Panc1 (cell line): Measurements from ENCODE around the gene SYP. TPM values are rescaled to one million over a fixed set of nuclear protein-coding genes. Genes with fewer than 3 reads are reported as not detected.

ENCODE experiments used
- ATAC-seq: fragments of 200-7000 bp; cut with Tn5 transposase; 2 replicates; pipeline ENCODE4 v1.9.1; 2020; ENCODE audit warnings: mild to moderate bottlenecking, moderate library complexity
- BruUV-seq: library from RNA; stranded (reverse); fragments of 400-500 nt; replicated peaks from 2 replicates; lab custom pipeline; 2021; lab: Mats Ljungman, UMichigan
- CTCF ChIA-PET: fragments of 300-600 bp; sonication (Branson Sonifier 250); formaldehyde crosslinking; loops from one replicate; lab custom pipeline; 2022; ENCODE audit warnings: antibody characterized with exemption; lab: Charles Lee
- POLR2A ChIA-PET: fragments of 300-600 bp; sonication (Branson Sonifier 250); formaldehyde crosslinking; loops from one replicate; lab custom pipeline; 2022; ENCODE audit warnings: antibody characterized with exemption; lab: Charles Lee
- DNase-seq: peaks from one replicate; pipeline ENCODE4 v3.0.0-alpha.2; 2010; ENCODE audit warnings: low read depth, low spot score
- H3K27ac ChIP-seq: 2 replicates; pipeline ENCODE4 v1.5.1; 2011; ENCODE audit warnings: mild to moderate bottlenecking, low read length, inconsistent platforms
- H3K27me3 ChIP-seq: fragments of 200-500 bp; sonication (Bioruptor generic); 2 replicates; pipeline ENCODE4 v1.6.0; 2014; ENCODE audit warnings: low read length, inconsistent platforms; ENCODE audit not compliant: control insufficient read depth, insufficient read depth
- H3K36me3 ChIP-seq: fragments of 200-500 bp; sonication (Bioruptor generic); 2 replicates; pipeline ENCODE4 v1.5.1; 2014; ENCODE audit warnings: inconsistent platforms, mild to moderate bottlenecking, low read length, moderate library complexity; ENCODE audit not compliant: control insufficient read depth, insufficient read depth
- H3K4me1 ChIP-seq: 2 replicates; pipeline ENCODE4 v1.5.1; 2011; ENCODE audit warnings: inconsistent platforms, mild to moderate bottlenecking, low read length, moderate library complexity; ENCODE audit not compliant: control insufficient read depth, insufficient read depth
- H3K4me3 ChIP-seq, 2 experiments: 2 replicates each; pipeline ENCODE4 v1.5.1; 2011 to 2012; ENCODE audit warnings: low read depth in 2 of 2, low read length in 2 of 2, mild to moderate bottlenecking in 2 of 2, inconsistent platforms in 1 of 2, moderate library complexity in 1 of 2
- H3K9me3 ChIP-seq: fragments of 200-500 bp; sonication (Bioruptor generic); 2 replicates; pipeline ENCODE4 v1.5.1; 2014; ENCODE audit warnings: low read depth, mild to moderate bottlenecking, inconsistent platforms, low read length, moderate library complexity; ENCODE audit not compliant: control insufficient read depth, insufficient read depth
- POLR2AphosphoS5 ChIP-seq: IDR thresholded peaks from 2 replicates; pipeline ENCODE4 v1.6.1; 2012; ENCODE audit warnings: mild to moderate bottlenecking, low read depth, low read length, moderate library complexity
- SIN3A ChIP-seq: IDR thresholded peaks from 2 replicates; pipeline ENCODE4 v1.6.1; 2012; ENCODE audit warnings: low read depth, mild to moderate bottlenecking, low read length, moderate library complexity, borderline replicate concordance; ENCODE audit not compliant: insufficient read depth
- TCF7L2 ChIP-seq: IDR thresholded peaks from 2 replicates; pipeline ENCODE4 v1.6.1; 2011; ENCODE audit warnings: mild to moderate bottlenecking, low read depth, low read length, inconsistent platforms
- in situ Hi-C: cut with HindIII; loops from 2 replicates; pipeline ENCODE4 v1.10.0; 2016; ENCODE audit warnings: low sequenced_read_pairs, low pct_unique_long_range_greater_than_20kb
- intact Hi-C: fragments of 100-400 bp; cut with micrococcal nuclease; formaldehyde crosslinking; loops from one replicate; pipeline ENCODE4 v1.10.0; 2022; ENCODE audit not compliant: unreplicated experiment
- total RNA-seq: library from RNA; stranded (reverse); gene quantifications from one replicate; pipeline ENCODE4 v1.2.1, GENCODE V29; 2021; ENCODE audit not compliant: unreplicated experiment
- TF ChIP-seq, protein P1 (sequence below), 2 experiments: IDR thresholded peaks; 2 replicates each; pipeline ENCODE4 v1.6.1; 2011 to 2012; ENCODE audit warnings: low read depth in 2 of 2, control low read depth in 1 of 2, low read length in 1 of 2, mild to moderate bottlenecking in 1 of 2, moderate library complexity in 1 of 2; ENCODE audit not compliant: insufficient read depth in 1 of 2
- TF ChIP-seq, protein P2 (sequence below): fragments of 450-650 bp; IDR thresholded peaks from 2 replicates; pipeline ENCODE4 v1.5.1; 2017; ENCODE audit warnings: mild to moderate bottlenecking

Gene SYP
- total RNA-seq, 1 experiment from 2014 or later: 12.4 TPM

DNA sequence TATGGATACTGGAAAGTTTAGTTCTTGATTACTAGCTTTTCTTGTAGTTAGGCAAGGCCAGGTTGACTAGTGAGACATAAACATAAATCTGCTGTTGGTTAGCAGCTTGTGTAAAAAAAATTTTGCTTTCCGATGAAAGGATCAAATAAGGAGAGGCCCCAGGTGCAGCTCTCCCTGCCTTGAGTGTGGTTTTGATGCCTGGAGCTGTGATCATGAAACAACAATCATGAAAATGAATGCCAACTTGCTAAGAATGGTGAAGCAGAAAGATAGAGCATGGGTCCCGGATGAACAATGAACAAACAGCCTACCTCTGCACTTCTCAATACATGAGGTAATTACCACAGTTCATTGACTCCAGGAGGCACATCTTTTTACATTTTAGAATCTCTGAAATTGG lies 14.4 kb upstream of the SYP start:
- POLR2A ChIA-PET: no interaction called here
- no peak for ATAC-seq

DNA sequence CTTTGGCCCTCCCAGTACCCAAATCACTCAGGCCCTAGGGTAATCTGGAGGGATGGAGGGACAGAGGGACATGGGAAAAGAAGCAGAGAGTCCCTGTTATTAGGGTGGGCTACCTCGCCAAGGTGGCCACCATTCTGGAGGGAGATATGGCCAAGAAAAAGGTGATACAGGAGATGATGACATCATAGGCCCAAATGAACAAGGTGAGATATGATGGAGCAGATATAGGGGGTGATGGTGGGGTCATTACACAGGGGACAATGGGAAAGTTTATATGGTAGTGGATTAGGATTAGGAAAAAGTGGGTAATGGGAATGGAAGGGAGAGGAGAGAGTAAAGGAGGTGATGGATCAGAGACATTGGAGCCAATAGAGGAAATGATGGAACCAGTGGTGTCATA lies 12.9 kb upstream of the SYP start:
- BruUV-seq: no TSS peak
- no peak overlapping the region for H3K4me3 ChIP-seq
- TF ChIP-seq, protein P1, sequence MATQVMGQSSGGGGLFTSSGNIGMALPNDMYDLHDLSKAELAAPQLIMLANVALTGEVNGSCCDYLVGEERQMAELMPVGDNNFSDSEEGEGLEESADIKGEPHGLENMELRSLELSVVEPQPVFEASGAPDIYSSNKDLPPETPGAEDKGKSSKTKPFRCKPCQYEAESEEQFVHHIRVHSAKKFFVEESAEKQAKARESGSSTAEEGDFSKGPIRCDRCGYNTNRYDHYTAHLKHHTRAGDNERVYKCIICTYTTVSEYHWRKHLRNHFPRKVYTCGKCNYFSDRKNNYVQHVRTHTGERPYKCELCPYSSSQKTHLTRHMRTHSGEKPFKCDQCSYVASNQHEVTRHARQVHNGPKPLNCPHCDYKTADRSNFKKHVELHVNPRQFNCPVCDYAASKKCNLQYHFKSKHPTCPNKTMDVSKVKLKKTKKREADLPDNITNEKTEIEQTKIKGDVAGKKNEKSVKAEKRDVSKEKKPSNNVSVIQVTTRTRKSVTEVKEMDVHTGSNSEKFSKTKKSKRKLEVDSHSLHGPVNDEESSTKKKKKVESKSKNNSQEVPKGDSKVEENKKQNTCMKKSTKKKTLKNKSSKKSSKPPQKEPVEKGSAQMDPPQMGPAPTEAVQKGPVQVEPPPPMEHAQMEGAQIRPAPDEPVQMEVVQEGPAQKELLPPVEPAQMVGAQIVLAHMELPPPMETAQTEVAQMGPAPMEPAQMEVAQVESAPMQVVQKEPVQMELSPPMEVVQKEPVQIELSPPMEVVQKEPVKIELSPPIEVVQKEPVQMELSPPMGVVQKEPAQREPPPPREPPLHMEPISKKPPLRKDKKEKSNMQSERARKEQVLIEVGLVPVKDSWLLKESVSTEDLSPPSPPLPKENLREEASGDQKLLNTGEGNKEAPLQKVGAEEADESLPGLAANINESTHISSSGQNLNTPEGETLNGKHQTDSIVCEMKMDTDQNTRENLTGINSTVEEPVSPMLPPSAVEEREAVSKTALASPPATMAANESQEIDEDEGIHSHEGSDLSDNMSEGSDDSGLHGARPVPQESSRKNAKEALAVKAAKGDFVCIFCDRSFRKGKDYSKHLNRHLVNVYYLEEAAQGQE (IDR thresholded peaks at IDR 0.05; ENCODE audit: insufficient read depth in 1 of 2, low read depth in 2 of 2, low read length in 1 of 2): no peak
- no peak overlapping the region for H3K27ac ChIP-seq
- in situ Hi-C loops (no loop called here), intact Hi-C loops (no loop called here)
- H3K27me3 ChIP-seq: no peaks in the 10 kb centered on the region
- CTCF ChIA-PET: no interaction called here
- no peak for ATAC-seq
- POLR2A ChIA-PET: no interaction called here
- H3K36me3 ChIP-seq: no peaks in the 10 kb centered on the region
- H3K4me1 ChIP-seq: no peaks in the 10 kb centered on the region
- no peak for DNase-seq
- no peaks in the 10 kb centered on the region for H3K9me3 ChIP-seq

More for the DNA sequence above, 14.4 kb upstream of the SYP start:
- intact Hi-C loops (no loop called here), in situ Hi-C loops (no loop called here)
- no peak overlapping the region for H3K4me3 ChIP-seq
- no peaks in the 10 kb centered on the region for H3K27me3 ChIP-seq
- H3K36me3 ChIP-seq: no peaks in the 10 kb centered on the region
- H3K27ac ChIP-seq: no peak overlapping the region
- BruUV-seq: no TSS peak
- CTCF ChIA-PET: no interaction called here
- H3K4me1 ChIP-seq: no peaks in the 10 kb centered on the region
- TF ChIP-seq TCF7L2 (no peak), POLR2AphosphoS5 (no peak), SIN3A (no peak)
- TF ChIP-seq, protein P1 (IDR thresholded peaks at IDR 0.05; ENCODE audit: insufficient read depth in 1 of 2, low read depth in 2 of 2, low read length in 1 of 2): no peak
- TF ChIP-seq, protein P2, sequence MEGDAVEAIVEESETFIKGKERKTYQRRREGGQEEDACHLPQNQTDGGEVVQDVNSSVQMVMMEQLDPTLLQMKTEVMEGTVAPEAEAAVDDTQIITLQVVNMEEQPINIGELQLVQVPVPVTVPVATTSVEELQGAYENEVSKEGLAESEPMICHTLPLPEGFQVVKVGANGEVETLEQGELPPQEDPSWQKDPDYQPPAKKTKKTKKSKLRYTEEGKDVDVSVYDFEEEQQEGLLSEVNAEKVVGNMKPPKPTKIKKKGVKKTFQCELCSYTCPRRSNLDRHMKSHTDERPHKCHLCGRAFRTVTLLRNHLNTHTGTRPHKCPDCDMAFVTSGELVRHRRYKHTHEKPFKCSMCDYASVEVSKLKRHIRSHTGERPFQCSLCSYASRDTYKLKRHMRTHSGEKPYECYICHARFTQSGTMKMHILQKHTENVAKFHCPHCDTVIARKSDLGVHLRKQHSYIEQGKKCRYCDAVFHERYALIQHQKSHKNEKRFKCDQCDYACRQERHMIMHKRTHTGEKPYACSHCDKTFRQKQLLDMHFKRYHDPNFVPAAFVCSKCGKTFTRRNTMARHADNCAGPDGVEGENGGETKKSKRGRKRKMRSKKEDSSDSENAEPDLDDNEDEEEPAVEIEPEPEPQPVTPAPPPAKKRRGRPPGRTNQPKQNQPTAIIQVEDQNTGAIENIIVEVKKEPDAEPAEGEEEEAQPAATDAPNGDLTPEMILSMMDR: no peak
- H3K9me3 ChIP-seq: no peaks in the 10 kb centered on the region
- DNase-seq: no peak
